ENCODE measurements around the gene FBXW8.

The FBXW8 gene

DNA sequence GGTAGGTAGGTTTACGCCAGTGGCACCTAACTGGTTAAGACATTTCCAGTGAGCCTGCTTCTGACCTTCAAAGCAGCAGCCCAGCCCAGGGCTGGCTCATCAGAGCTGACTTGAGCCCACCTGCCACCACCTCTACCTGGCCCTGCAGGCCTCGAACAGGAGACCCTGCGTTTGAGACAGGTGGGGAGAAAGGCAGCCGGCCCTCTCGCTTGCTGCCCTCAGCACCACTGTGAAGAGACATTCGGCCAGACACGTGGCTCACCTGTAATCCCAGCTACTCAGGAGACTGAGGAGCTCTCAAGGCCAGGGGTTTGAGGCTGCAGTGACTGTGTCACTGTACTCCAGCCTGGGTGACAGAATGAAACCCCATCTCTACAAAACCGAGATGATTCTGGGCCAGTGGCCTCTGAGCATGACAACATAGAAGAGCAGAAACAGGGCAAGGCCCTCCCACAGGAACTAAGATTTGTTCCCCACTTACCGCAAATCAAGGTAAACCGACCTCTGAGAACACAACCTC lies 114.3 kb downstream of the FBXW8 start:
- Histone ChIP-seq H4K8ac (ENCODE audit: low read depth, low read length) (no peak overlapping the region), H2BK5ac (ENCODE audit: low read depth, low read length, poor library complexity) (no peak overlapping the region), H2AK5ac (ENCODE audit: low read length) (no peak overlapping the region), H3K14ac (ENCODE audit: low read length) (no peak overlapping the region), H3K9ac (ENCODE audit: low read length) (no peak overlapping the region), H3K27ac (ENCODE audit: low read depth, low read length) (no peak overlapping the region), H3K79me2 (ENCODE audit: control insufficient read depth, insufficient read depth, low read length, poor library complexity) (no peaks in the 10 kb centered on the region), H3K4ac (ENCODE audit: low read depth, low read length) (no peak overlapping the region), H3K4me3 (ENCODE audit: low read depth, low read length) (no peak overlapping the region), H3K4me2 (ENCODE audit: low read length) (no peak overlapping the region), H3K79me1 (ENCODE audit: low read length) (peaks cover 2% of the 10 kb centered on the region), H4K91ac (ENCODE audit: low read depth, low read length) (no peak overlapping the region), H2BK12ac (ENCODE audit: low read length) (no peak overlapping the region), H3K27me3 (ENCODE audit: insufficient read depth, low read length) (no peaks in the 10 kb centered on the region), H3K9me3 (ENCODE audit: insufficient read depth, low read depth, low read length) (peaks cover 5% of the 10 kb centered on the region), H2BK120ac (ENCODE audit: insufficient read depth, low read length, poor library complexity) (no peak overlapping the region), H3K4me1 (ENCODE audit: control insufficient read depth in 1 of 2, insufficient read depth in 2 of 2, low read length in 2 of 2) (peaks cover 0 to 4% of the 10 kb centered on the region in 2 experiments), H3K23ac (ENCODE audit: low read length) (no peak overlapping the region), H2AFZ (ENCODE audit: insufficient read depth, low read length, poor library complexity) (no peak overlapping the region), H3K18ac (ENCODE audit: low read length) (no peak overlapping the region), H3K36me3 (ENCODE audit: control insufficient read depth in 1 of 2, insufficient read depth in 2 of 2, low read length in 2 of 2) (peaks cover 32 to 43% of the 10 kb centered on the region in 2 experiments), H4K12ac (ENCODE audit: low read depth, low read length) (no peak overlapping the region)
- WGBS (ENCODE audit: extremely low coverage, insufficient coverage, insufficient read length), result no CpG with 5 or more reads among the region's 10 CpGs
- no peak for DNase-seq

GRCh38 chr12:117025481-117026151 lies 114.9 kb downstream of the FBXW8 start:
- peaks cover 5% of the 10 kb centered on the region for H3K9me3 ChIP-seq (ENCODE audit: insufficient read depth, low read depth, low read length)
- no peak overlapping the region for H3K27ac ChIP-seq (ENCODE audit: low read depth, low read length)
- H3K14ac ChIP-seq (ENCODE audit: low read length), result no peak overlapping the region
- no CpG with 5 or more reads among the region's 14 CpGs for WGBS (ENCODE audit: extremely low coverage, insufficient coverage, insufficient read length)
- H2AK5ac ChIP-seq (ENCODE audit: low read length), result no peak overlapping the region
- no peak overlapping the region for H3K23ac ChIP-seq (ENCODE audit: low read length)
- no peak overlapping the region for H2BK120ac ChIP-seq (ENCODE audit: insufficient read depth, low read length, poor library complexity)
- H2BK12ac ChIP-seq (ENCODE audit: low read length), result peak overlapping the region; percentile 46
- H4K8ac ChIP-seq (ENCODE audit: low read depth, low read length), result no peak overlapping the region
- H3K36me3 ChIP-seq (ENCODE audit: control insufficient read depth in 1 of 2, insufficient read depth in 2 of 2, low read length in 2 of 2), result peaks cover 32 to 43% of the 10 kb centered on the region in 2 experiments
- no peak overlapping the region for H4K12ac ChIP-seq (ENCODE audit: low read depth, low read length)
- no peaks in the 10 kb centered on the region for H3K27me3 ChIP-seq (ENCODE audit: insufficient read depth, low read length)
- H4K91ac ChIP-seq (ENCODE audit: low read depth, low read length), result no peak overlapping the region
- H3K4ac ChIP-seq (ENCODE audit: low read depth, low read length), result no peak overlapping the region
- H3K9ac ChIP-seq (ENCODE audit: low read length), result no peak overlapping the region
- no peak overlapping the region for H3K4me3 ChIP-seq (ENCODE audit: low read depth, low read length)
- peaks cover 2 to 6% of the 10 kb centered on the region in 2 experiments for H3K4me1 ChIP-seq (ENCODE audit: control insufficient read depth in 1 of 2, insufficient read depth in 2 of 2, low read length in 2 of 2)
- peaks cover 2% of the 10 kb centered on the region for H3K79me1 ChIP-seq (ENCODE audit: low read length)
- peak; percentile 44 to 82 for DNase-seq
- H2AFZ ChIP-seq (ENCODE audit: insufficient read depth, low read length, poor library complexity), result no peak overlapping the region
- H3K79me2 ChIP-seq (ENCODE audit: control insufficient read depth, insufficient read depth, low read length, poor library complexity), result no peaks in the 10 kb centered on the region
- H2BK5ac ChIP-seq (ENCODE audit: low read depth, low read length, poor library complexity), result no peak overlapping the region
- peak overlapping the region; percentile 16 for H3K18ac ChIP-seq (ENCODE audit: low read length)
- H3K4me2 ChIP-seq (ENCODE audit: low read length), result no peak overlapping the region

- H3K79me1 ChIP-seq (ENCODE audit: low read length), result peaks cover 2% of the 10 kb centered on the region
- no peak overlapping the region for H3K9ac ChIP-seq (ENCODE audit: low read length)
- peaks cover 32 to 43% of the 10 kb centered on the region in 2 experiments for H3K36me3 ChIP-seq (ENCODE audit: control insufficient read depth in 1 of 2, insufficient read depth in 2 of 2, low read length in 2 of 2)
- H3K9me3 ChIP-seq (ENCODE audit: insufficient read depth, low read depth, low read length), result peaks cover 5% of the 10 kb centered on the region
- H3K4me3 ChIP-seq (ENCODE audit: low read depth, low read length), result no peak overlapping the region
- H3K4ac ChIP-seq (ENCODE audit: low read depth, low read length), result no peak overlapping the region
- H3K4me2 ChIP-seq (ENCODE audit: low read length), result no peak overlapping the region
- H3K14ac ChIP-seq (ENCODE audit: low read length), result no peak overlapping the region
- H2BK5ac ChIP-seq (ENCODE audit: low read depth, low read length, poor library complexity), result no peak overlapping the region
- no peaks in the 10 kb centered on the region for H3K79me2 ChIP-seq (ENCODE audit: control insufficient read depth, insufficient read depth, low read length, poor library complexity)
- no peak overlapping the region for H4K8ac ChIP-seq (ENCODE audit: low read depth, low read length)
- peaks cover 3 to 4% of the 10 kb centered on the region in 2 experiments for H3K4me1 ChIP-seq (ENCODE audit: control insufficient read depth in 1 of 2, insufficient read depth in 2 of 2, low read length in 2 of 2)
- no peak overlapping the region for H2BK120ac ChIP-seq (ENCODE audit: insufficient read depth, low read length, poor library complexity)
- no peak overlapping the region for H3K18ac ChIP-seq (ENCODE audit: low read length)
- no peak overlapping the region for H4K12ac ChIP-seq (ENCODE audit: low read depth, low read length)
- H2AK5ac ChIP-seq (ENCODE audit: low read length), result no peak overlapping the region
- WGBS (ENCODE audit: extremely low coverage, insufficient coverage, insufficient read length), result no CpG with 5 or more reads among the region's 4 CpGs
- H2BK12ac ChIP-seq (ENCODE audit: low read length), result no peak overlapping the region
- no peak overlapping the region for H3K23ac ChIP-seq (ENCODE audit: low read length)
- no peak overlapping the region for H2AFZ ChIP-seq (ENCODE audit: insufficient read depth, low read length, poor library complexity)
- no peak overlapping the region for H3K27ac ChIP-seq (ENCODE audit: low read depth, low read length)
- no peak overlapping the region for H4K91ac ChIP-seq (ENCODE audit: low read depth, low read length)
- no peak for DNase-seq
- H3K27me3 ChIP-seq (ENCODE audit: insufficient read depth, low read length), result no peaks in the 10 kb centered on the region
Observed at GRCh38 chr12:117026343-117026742, 115.6 kb downstream of the FBXW8 start.

DNA sequence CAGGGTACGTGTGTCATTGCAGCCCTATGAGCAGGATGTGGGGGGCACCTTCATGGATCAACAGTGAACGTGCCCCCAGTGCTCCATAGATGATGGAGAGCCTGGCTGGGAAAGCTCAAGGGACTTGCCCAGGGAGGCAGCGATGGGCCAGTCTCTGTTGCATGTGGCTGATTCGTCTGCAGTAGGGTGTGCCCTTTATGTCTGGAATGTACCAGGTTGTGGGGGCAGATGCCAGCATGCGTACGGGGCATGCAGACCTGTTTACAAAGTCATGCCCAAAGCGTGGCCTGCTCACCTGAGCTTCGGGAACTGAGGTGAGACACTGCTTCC lies 116.1 kb downstream of the FBXW8 start:
- no peaks in the 10 kb centered on the region for H3K79me2 ChIP-seq (ENCODE audit: control insufficient read depth, insufficient read depth, low read length, poor library complexity)
- no peak overlapping the region for H3K9ac ChIP-seq (ENCODE audit: low read length)
- peaks cover 3 to 4% of the 10 kb centered on the region in 2 experiments for H3K4me1 ChIP-seq (ENCODE audit: control insufficient read depth in 1 of 2, insufficient read depth in 2 of 2, low read length in 2 of 2)
- H3K79me1 ChIP-seq (ENCODE audit: low read length), result peaks cover 2% of the 10 kb centered on the region
- H2BK120ac ChIP-seq (ENCODE audit: insufficient read depth, low read length, poor library complexity), result no peak overlapping the region
- H3K23ac ChIP-seq (ENCODE audit: low read length), result no peak overlapping the region
- no peak overlapping the region for H4K91ac ChIP-seq (ENCODE audit: low read depth, low read length)
- no peaks in the 10 kb centered on the region for H3K27me3 ChIP-seq (ENCODE audit: insufficient read depth, low read length)
- DNase-seq, result no peak
- H3K4me2 ChIP-seq (ENCODE audit: low read length), result no peak overlapping the region
- no peak overlapping the region for H3K18ac ChIP-seq (ENCODE audit: low read length)
- H2BK12ac ChIP-seq (ENCODE audit: low read length), result no peak overlapping the region
- H3K14ac ChIP-seq (ENCODE audit: low read length), result no peak overlapping the region
- peaks cover 5% of the 10 kb centered on the region for H3K9me3 ChIP-seq (ENCODE audit: insufficient read depth, low read depth, low read length)
- no CpG with 5 or more reads among the region's 8 CpGs for WGBS (ENCODE audit: extremely low coverage, insufficient coverage, insufficient read length)
- no peak overlapping the region for H3K27ac ChIP-seq (ENCODE audit: low read depth, low read length)
- H4K8ac ChIP-seq (ENCODE audit: low read depth, low read length), result no peak overlapping the region
- no peak overlapping the region for H2BK5ac ChIP-seq (ENCODE audit: low read depth, low read length, poor library complexity)
- H2AK5ac ChIP-seq (ENCODE audit: low read length), result no peak overlapping the region
- H4K12ac ChIP-seq (ENCODE audit: low read depth, low read length), result no peak overlapping the region
- H3K36me3 ChIP-seq (ENCODE audit: control insufficient read depth in 1 of 2, insufficient read depth in 2 of 2, low read length in 2 of 2), result peaks cover 32 to 43% of the 10 kb centered on the region in 2 experiments
- H3K4me3 ChIP-seq (ENCODE audit: low read depth, low read length), result no peak overlapping the region
- H3K4ac ChIP-seq (ENCODE audit: low read depth, low read length), result no peak overlapping the region
- no peak overlapping the region for H2AFZ ChIP-seq (ENCODE audit: insufficient read depth, low read length, poor library complexity)
